Measurements from ENCODE around the gene SRPK3.
"Not testable (repeated sequence)": the region's sequence is repeated elsewhere in the genome, so short reads cannot be mapped to it uniquely, and the experiment has no call there.

The SRPK3 gene

GRCh38 chrX:153806999-153807575 lies 26.2 kb downstream of the SRPK3 start:
- DNase-seq (ENCODE audit: low read depth in 2 of 2), result no peak

DNA sequence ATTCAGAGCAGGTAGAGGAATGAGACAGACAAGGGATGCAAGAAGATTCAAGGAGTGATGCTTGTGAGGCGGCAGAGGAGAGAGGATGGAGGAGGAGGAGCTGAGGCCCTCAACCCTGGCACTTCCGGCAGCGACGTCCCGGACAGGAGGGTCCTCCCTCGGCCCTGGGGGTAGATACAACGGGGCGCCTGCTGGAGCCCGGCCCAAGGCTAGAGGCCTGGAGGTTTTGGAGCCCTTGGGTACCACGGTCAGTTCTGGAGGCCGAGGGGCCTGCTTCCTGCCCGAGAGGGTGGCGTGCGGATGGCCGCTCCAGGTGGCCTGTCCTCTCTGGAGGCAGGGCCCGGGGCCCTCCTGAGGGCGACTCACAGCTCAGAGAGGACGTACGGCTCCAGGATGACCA lies 27.1 kb downstream of the SRPK3 start:
- no peak for DNase-seq (ENCODE audit: low read depth in 2 of 2)

- no peak for DNase-seq (ENCODE audit: low read depth in 2 of 2)
Measured at GRCh38 chrX:153812220-153812619, 31.4 kb downstream of the SRPK3 start.

DNA sequence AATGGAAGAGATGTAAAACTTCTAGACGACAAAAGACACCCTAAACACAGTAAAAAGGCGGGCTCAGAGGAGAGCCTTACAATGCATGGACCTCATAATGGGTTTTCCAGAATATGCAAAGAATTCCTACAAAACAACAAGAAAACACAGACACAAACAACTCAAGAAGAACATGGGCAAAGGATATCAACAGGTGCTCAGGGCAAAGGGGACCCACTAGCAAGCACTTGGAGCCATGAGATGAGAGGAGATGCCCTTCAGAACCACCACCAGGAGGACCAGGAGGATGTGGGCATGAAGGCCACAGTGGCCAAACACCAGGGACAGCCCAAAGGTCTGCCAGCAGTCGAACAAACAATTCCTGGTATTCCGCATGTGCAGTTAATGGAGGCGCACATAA lies 32.3 kb downstream of the SRPK3 start:
- no peak for DNase-seq (ENCODE audit: low read depth in 2 of 2)

GRCh38 chrX:153814591-153815315 lies 33.9 kb downstream of the SRPK3 start:
- DNase-seq (ENCODE audit: low read depth in 2 of 2), result no peak

DNA sequence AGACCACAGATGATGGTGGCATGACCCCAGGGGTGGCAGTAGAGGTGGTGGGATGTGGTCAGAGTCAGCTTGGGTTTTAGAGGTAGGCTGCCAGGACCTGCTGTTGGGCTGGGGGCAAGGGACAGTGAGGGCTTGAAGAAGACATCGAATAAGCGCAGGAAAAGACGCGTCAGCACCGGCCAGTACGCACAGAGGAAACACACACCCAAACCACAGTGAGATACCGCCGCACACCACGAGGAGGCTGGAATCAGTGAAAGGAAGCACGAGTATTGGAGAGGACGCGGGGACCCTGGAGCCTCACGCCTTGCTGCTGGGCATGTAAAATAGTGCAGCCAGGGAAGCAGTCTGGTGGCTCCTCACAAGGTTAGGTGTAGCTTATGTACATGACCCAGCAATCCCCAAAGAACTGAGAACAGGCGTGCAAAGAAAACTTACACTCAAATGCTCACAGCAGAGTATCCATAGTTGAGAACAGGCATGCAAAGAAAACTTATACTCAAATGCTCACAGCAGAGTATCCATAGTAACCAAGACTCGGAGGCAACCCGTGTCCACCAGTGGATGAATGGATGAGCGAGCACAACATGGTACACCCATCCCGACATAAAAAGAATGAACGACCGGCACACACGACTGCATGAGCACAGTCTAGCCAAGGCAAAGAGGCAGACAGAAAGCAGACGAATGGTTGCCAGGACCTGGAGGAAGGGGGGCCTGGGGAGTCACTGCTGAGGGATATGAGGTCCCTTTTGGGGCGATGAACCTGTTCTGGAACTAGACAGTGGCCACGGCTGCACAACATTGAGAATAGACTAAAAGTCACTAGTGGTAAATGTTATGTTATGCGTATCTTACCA lies 36.2 kb downstream of the SRPK3 start:
- DNase-seq (ENCODE audit: low read depth in 2 of 2), result no peak

DNA sequence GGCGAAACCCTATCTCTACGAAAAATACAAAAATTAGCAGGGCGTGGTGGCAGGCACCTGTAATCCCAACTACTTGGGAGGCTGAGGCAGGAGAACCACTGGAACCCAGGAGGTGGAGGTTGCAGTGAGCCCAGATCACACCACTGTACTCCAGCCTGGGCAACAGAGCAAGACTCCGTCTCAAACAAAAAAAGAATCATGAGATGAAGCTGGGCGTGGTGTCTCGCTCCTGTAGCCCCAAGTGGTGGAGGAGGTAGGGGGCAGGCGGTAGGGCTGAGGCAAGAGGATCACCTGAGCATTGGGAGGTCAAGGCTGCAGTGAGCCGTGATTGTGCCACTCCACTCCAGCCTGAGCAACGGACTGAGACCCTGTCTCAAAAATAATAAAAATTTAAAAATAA lies 37.2 kb downstream of the SRPK3 start:
- DNase-seq (ENCODE audit: low read depth in 2 of 2), result not testable (repeated sequence)

GRCh38 chrX:153818571-153819383 lies 37.9 kb downstream of the SRPK3 start:
- DNase-seq (ENCODE audit: low read depth in 2 of 2), result peak in 1 of 2 donors; percentile 25

DNA sequence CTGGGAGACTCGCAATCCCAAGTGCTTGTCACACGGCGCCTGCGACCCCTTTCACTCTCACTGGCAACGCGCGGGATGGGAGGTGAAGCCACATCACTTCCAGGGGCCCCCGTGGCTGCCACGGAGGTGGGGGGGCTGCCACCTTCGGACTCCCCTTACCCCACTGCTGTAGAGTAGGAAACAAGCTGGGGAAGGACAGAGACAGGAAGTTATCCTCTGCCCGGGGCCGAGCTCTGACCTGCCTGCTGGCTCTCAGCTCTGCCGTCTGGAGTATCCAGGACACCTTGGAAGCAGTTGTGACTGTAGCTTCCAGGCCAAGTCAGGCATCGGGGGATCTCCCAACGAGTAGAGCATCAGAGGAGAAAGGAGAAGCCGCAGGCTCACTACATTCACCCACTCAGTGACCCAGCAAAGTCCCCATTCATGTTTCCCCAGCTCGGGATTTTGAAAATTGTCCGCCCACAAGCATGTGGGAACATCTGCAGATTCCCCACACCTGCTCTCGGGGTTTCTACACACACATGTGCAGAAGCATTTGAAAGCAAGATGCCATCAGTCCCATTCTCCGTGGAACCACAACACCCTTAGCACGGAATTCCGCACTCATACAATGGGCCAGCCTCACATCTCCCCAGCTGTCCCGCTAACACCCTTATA lies 38.7 kb downstream of the SRPK3 start:
- DNase-seq (ENCODE audit: low read depth in 2 of 2), result no peak

DNA sequence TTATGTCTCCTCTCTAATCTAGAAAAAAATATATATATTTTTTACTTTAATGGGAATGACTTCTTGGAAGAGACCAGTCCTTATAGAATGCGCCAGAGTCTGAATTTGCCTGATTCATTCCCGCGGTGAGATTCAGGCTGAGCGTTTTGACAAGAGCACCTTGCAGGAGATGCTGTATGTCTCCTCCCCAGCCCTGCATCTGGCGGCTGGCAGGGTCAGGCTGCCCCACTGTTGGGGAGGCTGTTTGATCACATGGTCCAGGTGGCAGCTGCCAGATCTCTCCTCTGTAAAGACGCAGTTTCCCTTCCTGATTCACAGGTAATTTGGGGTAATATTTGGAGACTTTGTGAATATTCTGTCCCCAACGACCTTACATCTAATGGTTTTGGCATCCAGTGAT lies 39.8 kb downstream of the SRPK3 start:
- no peak for DNase-seq (ENCODE audit: low read depth in 2 of 2)

DNA sequence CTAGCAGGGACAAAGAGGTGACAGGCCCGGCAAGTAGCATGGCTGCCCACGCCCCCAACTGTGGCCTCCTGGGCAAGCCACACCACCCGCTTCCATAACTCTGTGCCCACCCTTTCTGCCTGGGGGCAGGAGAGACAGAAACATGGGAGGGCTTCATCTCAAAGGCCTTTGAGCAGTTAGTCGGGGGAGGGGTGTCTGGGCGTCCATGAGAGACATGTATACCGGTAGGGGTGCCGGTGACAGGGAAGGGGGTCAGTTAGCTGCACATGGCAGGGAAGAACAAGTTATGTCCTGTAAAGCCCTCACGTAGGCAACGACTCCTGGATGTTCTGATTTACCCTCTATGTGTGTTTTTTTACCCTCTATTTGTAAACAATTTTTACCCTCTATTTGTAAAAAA lies 40.2 kb downstream of the SRPK3 start:
- no peak for DNase-seq (ENCODE audit: low read depth in 2 of 2)

GRCh38 chrX:153824348-153824747 lies 43.5 kb downstream of the SRPK3 start:
- DNase-seq (ENCODE audit: low read depth in 2 of 2), result no peak

- no peak for DNase-seq (ENCODE audit: low read depth in 2 of 2)
Measured at GRCh38 chrX:153825042-153825441, 44.2 kb downstream of the SRPK3 start.

- no peak for DNase-seq (ENCODE audit: low read depth in 2 of 2)
Measured at GRCh38 chrX:153827016-153827415, 46.2 kb downstream of the SRPK3 start.

DNA sequence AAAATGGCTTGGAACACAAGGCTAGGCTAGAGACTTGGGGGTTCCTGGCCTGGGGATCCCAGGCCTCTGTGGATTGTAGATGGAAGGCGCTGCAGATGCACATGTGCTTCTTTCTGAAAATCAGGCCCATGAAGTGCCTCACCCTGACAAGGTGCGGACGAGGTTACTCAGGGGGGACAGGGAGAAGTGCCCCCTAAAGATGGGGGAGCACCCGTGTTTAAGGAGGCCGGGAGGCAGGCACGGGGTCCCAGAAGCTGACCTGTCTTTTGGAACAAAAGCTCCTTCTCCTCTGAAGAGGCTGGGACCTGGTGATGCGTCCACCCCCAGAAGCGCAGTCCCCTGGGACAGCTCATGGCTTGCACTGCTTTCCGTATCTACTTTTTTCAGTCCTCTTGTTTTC lies 47.1 kb downstream of the SRPK3 start:
- DNase-seq (ENCODE audit: low read depth in 2 of 2), result no peak

GRCh38 chrX:153828308-153828707 lies 47.5 kb downstream of the SRPK3 start:
- DNase-seq (ENCODE audit: low read depth in 2 of 2), result no peak

GRCh38 chrX:153828723-153829548 lies 48.1 kb downstream of the SRPK3 start:
- no peak for DNase-seq (ENCODE audit: low read depth in 2 of 2)

DNA sequence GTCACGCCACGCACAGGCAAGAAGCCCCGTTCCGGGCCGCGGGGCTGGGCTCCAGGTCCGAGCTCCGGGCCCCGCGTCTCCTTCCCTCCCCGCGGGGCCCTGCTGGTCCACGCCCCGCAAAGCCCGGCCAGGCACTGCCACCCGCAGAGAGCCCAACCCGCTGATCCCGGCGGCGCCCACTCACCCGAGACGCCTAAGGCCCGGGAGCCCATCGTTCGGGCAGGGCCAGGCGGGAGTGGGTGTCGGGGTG lies 48.6 kb downstream of the SRPK3 start:
- DNase-seq (ENCODE audit: low read depth in 2 of 2), result no peak

- DNase-seq (ENCODE audit: low read depth in 2 of 2), result no peak
Measured at GRCh38 chrX:153829799-153830639, 49.2 kb downstream of the SRPK3 start, which contains the start of gene PDZD4. PDZD4 (minus strand) TSS chrX:153830544; CDS start chrX:153830298, 246 bp downstream.

Measured in stimulated activated CD8-positive, alpha-beta memory T cell treated with anti-CD3 and anti-CD28 coated beads, Interleukin-7, amount 100 ng/mL, for 1 hour (primary cell).